Measurements from ENCODE around the gene PPL. TPM values are rescaled to one million over a fixed set of nuclear protein-coding genes. Genes with fewer than 3 reads are reported as not detected.

Gene PPL
- total and polyA plus RNA-seq, 2 donors (not counting 3 experiments of a cell fraction or from before 2014, with no cell fraction given), result 0.07 to 0.20 TPM

- intact Hi-C loops (cut with micrococcal nuclease) (no loop called here), dilution Hi-C loops (cut with MboI; ENCODE audit: extremely low pct_ligation_motif_present, low sequenced_read_pairs) (no loop called here)
- H3K79me2 ChIP-seq (ENCODE audit: control insufficient read depth, insufficient read depth, low read length), result no peaks in the 10 kb centered on the region
- H4K20me1 ChIP-seq (replicated peaks; ENCODE audit: control insufficient read depth, extremely low read depth, insufficient read depth, low read length), result no peaks in the 10 kb centered on the region
- H3K9ac ChIP-seq (replicated peaks; ENCODE audit: extremely low read depth, insufficient read depth, low read length), result no peak overlapping the region
- no peaks in the 10 kb centered on the region for H3K36me3 ChIP-seq (ENCODE audit: control insufficient read depth in 2 of 2, extremely low read depth in 1 of 2, insufficient read depth in 2 of 2, low read length in 2 of 2)
- ChIA-PET POLR2A (no interaction called here), CTCF (no interaction called here)
- H3K27ac ChIP-seq (ENCODE audit: insufficient read depth, low read depth, low read length), result no peak overlapping the region
- TF ChIP-seq MYC (IDR thresholded peaks at IDR 0.05; ENCODE audit: low read depth, low read length) (no peak), JUN (IDR thresholded peaks at IDR 0.05; ENCODE audit: borderline replicate concordance, insufficient read depth, insufficient read length, low read depth) (no peak), GATA2 (IDR thresholded peaks at IDR 0.05; ENCODE audit: insufficient read depth, insufficient read length, low read depth, low read length) (no peak), POLR2A (IDR thresholded peaks at IDR 0.05; ENCODE audit: low read depth, low read length) (no peak), FOS (IDR thresholded peaks at IDR 0.05; ENCODE audit: borderline replicate concordance, insufficient read depth, low read length) (no peak), POLR2AphosphoS5 (IDR thresholded peaks at IDR 0.05; ENCODE audit: insufficient read depth, low read depth, low read length) (no peak), EZH2 (IDR thresholded peaks at IDR 0.05; ENCODE audit: borderline replicate concordance, low read depth, low read length, severe bottlenecking) (no peak), CTCF (IDR thresholded peaks at IDR 0.05; ENCODE audit: extremely low read depth in 1 of 2, insufficient read depth in 1 of 2, low read depth in 1 of 2, low read length in 2 of 2) (no peak)
- TF ChIP-seq, protein P1, sequence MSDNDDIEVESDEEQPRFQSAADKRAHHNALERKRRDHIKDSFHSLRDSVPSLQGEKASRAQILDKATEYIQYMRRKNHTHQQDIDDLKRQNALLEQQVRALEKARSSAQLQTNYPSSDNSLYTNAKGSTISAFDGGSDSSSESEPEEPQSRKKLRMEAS (IDR thresholded peaks at IDR 0.05; ENCODE audit: insufficient read depth, insufficient read length), result no peak
- no peak for DNase-seq (ENCODE audit: low read depth, low spot score)
- H3K4me2 ChIP-seq (ENCODE audit: insufficient read depth, low read length), result no peak overlapping the region
- peaks cover 2% of the 10 kb centered on the region for H3K9me3 ChIP-seq (replicated peaks; ENCODE audit: control insufficient read depth, insufficient read depth, low read length)
- FAIRE-seq, result no peak
- no peak overlapping the region for H3K4me3 ChIP-seq (replicated peaks in 1 of 3; ENCODE audit: insufficient read depth in 1 of 3, low read depth in 1 of 3, low read length in 3 of 3)
- BruUV-seq (replicated peaks), result no TSS peak
- no peak overlapping the region for H2AFZ ChIP-seq (ENCODE audit: low read depth, low read length)
- no peaks in the 10 kb centered on the region for H3K27me3 ChIP-seq (ENCODE audit: control insufficient read depth in 2 of 2, insufficient read depth in 2 of 2, low read length in 2 of 2)
- H3K9me1 ChIP-seq (replicated peaks; ENCODE audit: control insufficient read depth, extremely low read depth, insufficient read depth, low read length), result no peaks in the 10 kb centered on the region
- H3K4me1 ChIP-seq (ENCODE audit: control insufficient read depth, extremely low read depth, insufficient read depth, low read length), result no peaks in the 10 kb centered on the region
Measured at GRCh38 chr16:4922721-4923342, 14.1 kb downstream of the PPL start.
